ENCODE data around the gene YY1.
A peak's percentile ranks its signal among the peaks of the same experiment; 100 is the strongest.

Gene YY1

GRCh38 chr14:100193417-100194357, 45.3 kb upstream of the YY1 start:
- Histone ChIP-seq H3K27me3 (no peaks in the 10 kb centered on the region), H3K9me3 (no peaks in the 10 kb centered on the region), H3K4me1 (peaks cover 2% of the 10 kb centered on the region; the same call in 1 of the 2 replicates), H3K4me3 (ENCODE audit: low read depth, low read length) (peak overlapping the region; percentile 62), H3K36me3 (no peaks in the 10 kb centered on the region)
- TF ChIP-seq, protein P1, sequence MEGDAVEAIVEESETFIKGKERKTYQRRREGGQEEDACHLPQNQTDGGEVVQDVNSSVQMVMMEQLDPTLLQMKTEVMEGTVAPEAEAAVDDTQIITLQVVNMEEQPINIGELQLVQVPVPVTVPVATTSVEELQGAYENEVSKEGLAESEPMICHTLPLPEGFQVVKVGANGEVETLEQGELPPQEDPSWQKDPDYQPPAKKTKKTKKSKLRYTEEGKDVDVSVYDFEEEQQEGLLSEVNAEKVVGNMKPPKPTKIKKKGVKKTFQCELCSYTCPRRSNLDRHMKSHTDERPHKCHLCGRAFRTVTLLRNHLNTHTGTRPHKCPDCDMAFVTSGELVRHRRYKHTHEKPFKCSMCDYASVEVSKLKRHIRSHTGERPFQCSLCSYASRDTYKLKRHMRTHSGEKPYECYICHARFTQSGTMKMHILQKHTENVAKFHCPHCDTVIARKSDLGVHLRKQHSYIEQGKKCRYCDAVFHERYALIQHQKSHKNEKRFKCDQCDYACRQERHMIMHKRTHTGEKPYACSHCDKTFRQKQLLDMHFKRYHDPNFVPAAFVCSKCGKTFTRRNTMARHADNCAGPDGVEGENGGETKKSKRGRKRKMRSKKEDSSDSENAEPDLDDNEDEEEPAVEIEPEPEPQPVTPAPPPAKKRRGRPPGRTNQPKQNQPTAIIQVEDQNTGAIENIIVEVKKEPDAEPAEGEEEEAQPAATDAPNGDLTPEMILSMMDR (IDR thresholded peaks at IDR 0.05; ENCODE audit: low read depth, low read length) = no peak
- no peak for DNase-seq

DNA sequence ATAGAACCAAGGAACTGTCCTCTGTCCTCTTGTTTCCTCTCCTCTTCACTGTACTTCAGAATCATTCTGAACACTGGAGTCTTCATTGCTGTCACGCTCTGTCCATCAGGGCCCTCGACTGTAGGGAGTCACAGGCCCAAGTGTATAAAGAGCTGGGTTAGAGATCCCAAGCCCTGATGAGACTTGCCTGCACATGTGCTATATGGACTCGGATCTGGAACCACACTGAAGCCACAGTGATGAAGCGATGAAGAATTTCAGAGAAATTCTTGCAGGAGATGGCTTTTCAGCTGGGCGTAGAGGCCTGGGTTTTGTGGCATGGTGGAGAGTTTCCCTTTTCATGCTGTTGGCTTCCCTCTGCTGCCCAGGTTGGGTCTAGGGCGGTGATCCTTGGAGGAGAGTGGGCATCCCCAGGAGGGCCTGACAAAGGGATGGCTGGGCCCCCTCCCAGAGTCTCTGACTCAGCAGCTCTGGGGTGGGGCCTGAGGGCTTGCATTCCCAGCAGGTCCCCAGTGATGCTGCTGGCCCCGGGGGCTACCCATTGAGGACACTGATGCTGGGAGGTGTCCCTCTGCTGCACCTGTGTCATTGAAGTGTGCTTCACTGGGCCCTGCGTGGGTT, 39.6 kb upstream of the YY1 start:
- Histone ChIP-seq H3K4me3 (ENCODE audit: low read depth, low read length) (no peak overlapping the region), H3K36me3 (no peaks in the 10 kb centered on the region), H3K9me3 (no peaks in the 10 kb centered on the region), H3K27me3 (no peaks in the 10 kb centered on the region), H3K4me1 (no peaks in the 10 kb centered on the region; the same call in 1 of the 2 replicates)
- DNase-seq = no peak
- TF ChIP-seq, protein P1 (IDR thresholded peaks at IDR 0.05; ENCODE audit: low read depth, low read length) = no peak

DNA sequence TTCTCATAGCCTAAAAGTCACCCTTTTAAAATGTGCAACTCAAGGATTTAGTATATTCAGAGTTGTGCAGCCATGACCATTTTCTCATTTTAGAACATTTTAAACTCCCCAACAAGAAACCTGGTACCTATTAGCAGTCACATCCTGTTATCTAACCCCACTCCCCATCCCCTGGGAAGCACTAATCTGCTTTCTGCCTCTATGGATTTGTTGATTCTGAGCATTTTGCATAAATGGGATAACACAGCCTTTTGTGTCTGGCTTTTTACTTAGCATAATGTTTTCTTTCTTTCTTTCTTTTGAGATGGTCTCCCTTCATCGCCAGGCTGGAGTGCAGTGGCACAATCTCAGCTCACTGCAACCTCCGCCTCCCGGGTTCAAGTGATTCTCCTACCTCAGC, 38.6 kb upstream of the YY1 start:
- no peak overlapping the region for H3K4me3 ChIP-seq (ENCODE audit: low read depth, low read length)
- no peak for DNase-seq
- H3K36me3 ChIP-seq = no peaks in the 10 kb centered on the region
- TF ChIP-seq, protein P1 (IDR thresholded peaks at IDR 0.05; ENCODE audit: low read depth, low read length) = no peak
- no peaks in the 10 kb centered on the region for H3K27me3 ChIP-seq
- H3K9me3 ChIP-seq = no peaks in the 10 kb centered on the region
- no peaks in the 10 kb centered on the region; the same call in 1 of the 2 replicates for H3K4me1 ChIP-seq

DNA sequence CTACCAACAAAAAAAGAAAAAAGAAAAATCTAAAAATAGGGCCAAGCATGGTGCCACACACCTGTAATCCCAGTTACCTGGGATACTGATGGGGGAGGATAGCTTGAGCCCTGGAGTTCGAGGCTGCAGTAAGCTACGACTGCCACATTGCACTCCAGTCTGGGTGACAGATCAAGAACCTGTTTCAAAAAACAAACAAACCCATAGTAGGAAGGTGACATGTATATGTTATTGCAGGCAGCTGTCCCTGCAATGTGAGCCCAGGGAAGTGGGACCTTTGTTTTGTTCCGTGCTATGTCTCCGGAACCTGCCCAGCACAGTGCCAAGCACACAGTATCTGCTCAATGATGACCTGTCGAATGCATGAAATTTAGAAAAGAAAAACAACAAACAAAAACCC, 37.2 kb upstream of the YY1 start:
- Histone ChIP-seq H3K4me3 (ENCODE audit: low read depth, low read length) (no peak overlapping the region), H3K27me3 (no peaks in the 10 kb centered on the region), H3K36me3 (no peaks in the 10 kb centered on the region), H3K4me1 (no peaks in the 10 kb centered on the region; the same call in 1 of the 2 replicates), H3K9me3 (no peaks in the 10 kb centered on the region)
- no peak for DNase-seq
- TF ChIP-seq, protein P1 (IDR thresholded peaks at IDR 0.05; ENCODE audit: low read depth, low read length) = no peak

DNA sequence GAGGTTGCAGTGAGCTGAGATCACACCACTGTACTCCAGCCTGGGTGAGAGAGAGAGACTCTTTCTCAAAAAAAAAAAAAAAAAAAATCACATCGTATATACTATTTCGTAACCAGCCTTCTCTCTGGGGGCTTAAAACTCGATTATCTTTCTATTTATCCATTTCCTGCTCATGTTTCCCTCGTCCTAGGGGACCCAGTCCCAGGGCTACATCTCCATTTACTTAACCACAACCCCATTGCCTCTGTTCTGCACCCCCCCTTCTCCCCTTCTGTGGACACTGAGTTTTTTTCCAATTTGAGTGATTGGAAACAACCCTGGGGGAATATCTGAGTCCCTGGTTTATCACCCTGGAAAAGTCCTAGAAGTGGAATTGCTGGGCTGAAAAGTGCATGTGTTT, 36.2 kb upstream of the YY1 start:
- DNase-seq = no peak
- Histone ChIP-seq H3K27me3 (no peaks in the 10 kb centered on the region), H3K4me3 (ENCODE audit: low read depth, low read length) (no peak overlapping the region), H3K9me3 (no peaks in the 10 kb centered on the region), H3K4me1 (no peaks in the 10 kb centered on the region; the same call in 1 of the 2 replicates), H3K36me3 (no peaks in the 10 kb centered on the region)
- TF ChIP-seq, protein P1 (IDR thresholded peaks at IDR 0.05; ENCODE audit: low read depth, low read length) = no peak

GRCh38 chr14:100203146-100203545, 35.8 kb upstream of the YY1 start:
- H3K27me3 ChIP-seq = no peaks in the 10 kb centered on the region
- no peaks in the 10 kb centered on the region for H3K9me3 ChIP-seq
- H3K4me3 ChIP-seq (ENCODE audit: low read depth, low read length) = no peak overlapping the region
- no peaks in the 10 kb centered on the region for H3K36me3 ChIP-seq
- no peak for DNase-seq
- TF ChIP-seq, protein P1 (IDR thresholded peaks at IDR 0.05; ENCODE audit: low read depth, low read length) = no peak
- no peaks in the 10 kb centered on the region; the same call in 1 of the 2 replicates for H3K4me1 ChIP-seq

Measured in BE2C (cell line).